HepG2 (cell line): ENCODE measurements around the gene BATF2. TPM values are rescaled to one million over a fixed set of nuclear protein-coding genes. Genes with fewer than 3 reads are reported as not detected.
A peak's percentile ranks its signal among the peaks of the same experiment; 100 is the strongest.

ENCODE experiments used
- ARID4A ChIP-seq: sonication (generic); formaldehyde crosslinking; IDR thresholded peaks from 2 replicates; pipeline ENCODE4 v1.5.0; 2020; ENCODE audit warnings: mild to moderate bottlenecking, missing genetic modification reagents, borderline replicate concordance
- FOSL2 ChIP-seq: sonication (generic); formaldehyde crosslinking; IDR thresholded peaks from 2 replicates; pipeline ENCODE4 v1.4.0; 2020; ENCODE audit warnings: missing genetic modification reagents
- MATR3 ChIP-seq: sonication (generic); formaldehyde crosslinking; IDR thresholded peaks from 2 replicates; pipeline ENCODE4 v1.4.0; 2020; ENCODE audit warnings: missing genetic modification reagents
- MTA3 ChIP-seq: sonication (generic); formaldehyde crosslinking; IDR thresholded peaks from 2 replicates; pipeline ENCODE4 v1.4.0; 2020; ENCODE audit warnings: missing genetic modification reagents
- NR0B2 ChIP-seq: sonication (generic); formaldehyde crosslinking; IDR thresholded peaks from 2 replicates; pipeline ENCODE4 v1.4.0; 2020; ENCODE audit warnings: mild to moderate bottlenecking, missing genetic modification reagents
- RBFOX2 ChIP-seq: fragments of 200-400 bp; formaldehyde crosslinking; IDR thresholded peaks from 2 replicates; pipeline ENCODE4 v1.6.1; 2017; ENCODE audit warnings: low read depth, mild to moderate bottlenecking, low read length
- ZHX2 ChIP-seq, 2 experiments: sonication (generic) in 1 of 2; formaldehyde crosslinking in 1 of 2; IDR thresholded peaks; 2 replicates each; pipeline versions ENCODE4 v1.6.1 to v1.9.0; 2014 to 2022; ENCODE audit warnings: antibody characterized with exemption in 1 of 2, borderline replicate concordance in 1 of 2, inconsistent platforms in 1 of 2, low read depth in 1 of 2, missing genetic modification reagents in 1 of 2
- ZNF136 ChIP-seq: sonication (generic); formaldehyde crosslinking; IDR thresholded peaks from 2 replicates; pipeline ENCODE4 v1.8.1; 2022; ENCODE audit warnings: low read depth, mild to moderate bottlenecking, moderate library complexity, missing genetic modification reagents
- ZNF180 ChIP-seq: sonication (generic); formaldehyde crosslinking; IDR thresholded peaks from 2 replicates; pipeline ENCODE4 v1.4.0; 2020; ENCODE audit warnings: low read depth, missing genetic modification reagents, borderline replicate concordance
- ZNF574 ChIP-seq: sonication (generic); formaldehyde crosslinking; IDR thresholded peaks from 2 replicates; pipeline ENCODE4 v1.4.0; 2020; ENCODE audit warnings: missing genetic modification reagents
- ZNF629 ChIP-seq: sonication (generic); formaldehyde crosslinking; conservative IDR thresholded peaks from 2 replicates; pipeline ENCODE4 v1.5.0; 2020; ENCODE audit warnings: missing genetic modification reagents
- polyA plus RNA-seq, 8 experiments: library from polyadenylated mRNA; depleted of rRNA in 3 of 8; stranded (reverse) in 7 of 8; unstranded in 1 of 8; fragments of >200 nt; fragmentation: Illumina TruSeq in 4 of 8; extraction: Trizol in 4 of 8; gene quantifications; 2 replicates each; pipeline versions ENCODE4 v1.2.1 to v1.2.3, GENCODE V29; 2011 to 2016; ENCODE audit warnings: low read depth in 4 of 8, missing spikeins in 1 of 8, mixed read lengths in 1 of 8; ENCODE audit not compliant: insufficient read depth in 1 of 8
- total RNA-seq, 5 experiments: library from RNA; depleted of rRNA; stranded (reverse); fragments of >200 nt; fragmentation: Illumina TruSeq; extraction: Trizol; gene quantifications; 2 replicates each; pipeline ENCODE4 v1.2.3, GENCODE V29; 2016; ENCODE audit warnings: low read depth in 1 of 5

Gene BATF2
- total and polyA plus RNA-seq, 2 of the 13 experiments (the other 11 are each of a cell fraction or from before 2014, with no cell fraction given): 2.8 to 3.9 TPM

- no peak for TF ChIP-seq ZHX2 (IDR thresholded peaks at IDR 0.05; ENCODE audit: low read depth)
- no peak for TF ChIP-seq ZHX2 (CRISPR knock-in tag; IDR thresholded peaks at IDR 0.05; ENCODE audit: borderline replicate concordance)
- peak; percentile 64; the same call in 1 of the 2 replicates for TF ChIP-seq ZNF574
- TF ChIP-seq NR0B2: peak; percentile 30; the same call in 1 of the 2 replicates
- no peak for TF ChIP-seq ZNF136 (CRISPR knock-in tag)
- no peak for TF ChIP-seq MATR3 (CRISPR knock-in tag)
- peak; percentile 42; the same call in 1 of the 2 replicates for TF ChIP-seq FOSL2
- no peak for TF ChIP-seq ZNF180 (CRISPR knock-in tag)
- no peak for TF ChIP-seq MTA3
- TF ChIP-seq ARID4A (CRISPR knock-in tag): peak; percentile 91
- TF ChIP-seq RBFOX2: peak; percentile 79
- TF ChIP-seq ZNF629 (CRISPR knock-in tag): no peak
These were observed 44.3 kb upstream of the BATF2 start, which contains the start of gene SAC3D1 (continued) for GRCh38 chr11:65040847-65041622.
